H54 (cell line): ENCODE measurements around the gene RIMBP2.

ENCODE experiments used
- DNase-seq: peaks from one replicate; pipeline ENCODE4 v3.0.0; 2011; ENCODE audit warnings: low spot score, mixed read lengths; ENCODE audit not compliant: insufficient read length
- FAIRE-seq: peaks from 3 replicates; lab custom pipeline; 2011; peaks lifted over from hg19 to GRCh38; lab: Jason Lieb, UNC
- POLR2A ChIP-seq: IDR thresholded peaks from 2 replicates; pipeline ENCODE4 v1.6.1; 2011; ENCODE audit warnings: low read depth, mild to moderate bottlenecking, low read length

The RIMBP2 gene

DNA sequence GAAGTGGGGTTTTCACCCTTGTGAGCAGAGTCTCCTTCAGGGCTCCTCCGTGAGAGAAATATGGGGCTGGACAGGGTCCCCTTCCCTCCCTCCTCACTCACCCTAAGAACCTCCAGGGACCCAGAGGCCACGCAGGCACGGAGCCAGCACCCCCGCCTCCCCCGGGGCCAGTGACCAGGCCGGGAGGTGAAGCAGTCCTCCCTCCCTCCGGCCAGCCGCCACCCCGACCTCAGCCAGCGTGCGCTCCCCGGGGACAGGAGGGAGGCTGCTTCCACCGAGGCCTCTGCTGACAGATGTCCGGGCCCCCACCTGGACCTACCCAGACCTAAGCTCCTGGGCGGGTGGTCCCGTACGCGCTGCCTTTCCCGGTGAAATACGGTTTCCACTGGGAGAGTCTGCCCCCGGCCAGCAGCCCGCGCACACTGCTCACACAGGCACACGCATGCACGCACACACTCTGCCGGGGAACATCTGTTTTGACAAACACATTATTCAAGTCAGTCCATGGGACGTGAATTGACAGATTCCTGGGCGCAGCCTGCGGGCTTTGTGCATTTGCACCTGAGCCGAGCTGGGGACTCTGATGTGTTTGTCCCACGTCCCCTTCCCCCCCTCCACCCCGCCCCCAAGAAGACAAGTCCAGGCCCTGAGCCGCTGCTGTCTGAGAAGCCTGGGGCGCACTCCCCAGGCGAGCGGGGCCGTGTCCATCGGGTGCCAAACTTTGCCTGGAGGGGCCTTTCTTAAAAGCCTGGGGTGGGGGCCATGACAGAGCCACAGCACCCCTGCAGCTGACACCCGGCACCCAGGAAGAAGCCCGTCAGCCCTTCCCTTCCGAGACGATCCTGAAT is 725 bp downstream of the RIMBP2 start:
- no peak for TF ChIP-seq POLR2A
- no peak for DNase-seq
- no peak for FAIRE-seq

DNA sequence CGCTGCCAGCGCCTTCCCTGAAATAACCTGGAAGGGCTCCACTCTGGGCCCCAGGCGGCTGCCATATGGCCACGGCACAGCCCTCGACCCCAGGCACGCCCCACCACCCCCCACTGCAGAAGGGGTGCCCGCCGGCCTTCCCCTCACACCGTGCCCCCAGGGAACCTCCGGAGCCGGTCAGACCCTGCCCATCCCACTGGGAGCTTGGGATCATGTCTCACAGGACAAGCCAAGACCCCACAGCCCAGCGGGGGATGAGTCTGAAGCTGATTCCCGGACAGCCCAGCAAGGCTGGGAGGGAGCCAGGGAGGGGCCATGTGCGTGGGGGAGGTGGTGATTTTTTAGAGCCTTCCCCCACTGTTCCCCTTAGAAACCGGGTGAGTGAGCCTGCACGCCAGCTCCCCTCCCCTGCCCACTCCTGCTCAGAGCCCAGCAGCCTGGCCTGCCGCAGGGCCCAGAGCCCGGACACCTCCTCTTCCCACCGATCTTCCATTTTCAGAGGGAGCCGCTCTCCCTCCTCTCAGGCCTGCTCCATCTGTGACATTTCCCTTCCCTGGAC is 1.4 kb downstream of the RIMBP2 start:
- no peak for DNase-seq
- FAIRE-seq = no peak
- no peak for TF ChIP-seq POLR2A

GRCh38 chr12:130714091-130714590 is 2.0 kb downstream of the RIMBP2 start:
- no peak for DNase-seq
- no peak for FAIRE-seq

GRCh38 chr12:130713581-130713991 is 2.5 kb downstream of the RIMBP2 start:
- no peak for FAIRE-seq
- TF ChIP-seq POLR2A = no peak
- DNase-seq = no peak

More at GRCh38 chr12:130714091-130714590, 2.0 kb downstream of the RIMBP2 start:
- TF ChIP-seq POLR2A = no peak

DNA sequence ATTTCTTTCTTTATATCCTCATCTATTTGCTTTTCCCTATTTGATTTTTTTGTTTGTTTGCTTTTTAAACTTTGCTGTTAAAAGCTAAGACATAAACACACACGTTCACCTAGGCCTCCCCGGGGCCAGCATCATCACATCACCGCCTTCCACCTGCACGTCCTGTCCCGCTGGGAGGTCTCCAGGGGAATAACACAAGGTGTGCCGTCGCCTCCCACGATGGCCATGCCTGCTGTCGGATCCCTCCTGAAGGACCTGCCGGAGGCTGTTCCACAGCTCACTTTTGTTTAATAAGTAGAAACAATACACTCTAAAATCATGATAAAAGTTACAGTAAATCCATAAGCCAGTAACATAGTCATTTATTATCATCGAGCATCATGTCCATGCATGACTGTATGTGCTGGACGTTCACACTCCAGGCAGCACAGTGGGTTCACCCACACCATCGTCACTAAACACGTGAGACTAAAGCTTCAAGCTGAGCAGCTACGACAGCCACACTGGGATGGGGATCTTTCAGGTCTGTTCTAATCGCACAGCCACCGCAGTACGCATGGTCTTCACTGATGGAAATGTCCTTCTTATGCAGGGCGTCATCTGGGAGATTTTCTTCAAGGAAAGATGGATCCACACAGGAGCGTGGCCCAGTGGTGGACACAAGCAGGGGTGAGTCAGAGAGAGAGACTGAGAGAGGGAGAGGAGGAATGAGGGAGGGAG is 3.6 kb downstream of the RIMBP2 start:
- DNase-seq (no peak), FAIRE-seq (no peak)
- no peak for TF ChIP-seq POLR2A

DNA sequence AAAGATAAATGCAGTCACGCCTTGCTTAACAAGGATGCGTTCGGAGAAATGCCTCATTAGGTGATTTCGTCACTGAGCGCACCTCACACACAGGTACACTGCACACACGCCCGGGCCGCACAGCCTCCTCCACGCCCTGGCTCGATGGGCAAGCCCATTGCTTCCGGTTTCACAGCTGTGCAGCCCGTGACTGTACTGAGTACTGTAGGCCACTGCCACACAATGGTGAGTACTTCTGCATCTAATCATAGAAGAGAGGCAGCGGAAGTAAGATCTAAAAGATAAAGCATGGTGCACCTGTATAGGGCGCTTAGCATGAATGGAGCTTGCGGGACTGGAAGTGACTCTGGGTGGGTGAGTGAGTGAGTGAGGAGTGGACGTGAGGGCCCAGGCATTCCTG is 4.3 kb downstream of the RIMBP2 start:
- no peak for TF ChIP-seq POLR2A
- no peak for FAIRE-seq
- no peak for DNase-seq

DNA sequence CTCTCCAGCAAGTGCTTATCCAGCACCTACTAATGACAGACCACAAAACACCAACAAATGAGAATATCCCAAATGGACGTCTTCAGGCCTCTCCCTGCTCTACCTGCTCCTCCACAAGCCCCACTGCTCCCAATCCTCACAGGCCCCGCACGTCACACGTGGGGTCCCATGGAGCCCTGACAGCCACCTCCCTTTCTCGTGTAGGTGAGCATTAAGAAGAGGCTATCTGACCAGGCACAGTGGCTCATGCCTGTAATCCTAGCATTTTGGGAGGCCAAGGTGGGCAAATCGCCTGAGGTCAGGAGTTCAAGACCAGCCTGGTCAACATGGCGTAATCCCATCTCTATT is 5.4 kb downstream of the RIMBP2 start:
- DNase-seq = no peak
- no peak for FAIRE-seq
- TF ChIP-seq POLR2A = no peak

GRCh38 chr12:130709971-130710732 is 5.9 kb downstream of the RIMBP2 start:
- no peak for DNase-seq
- TF ChIP-seq POLR2A = no peak
- no peak for FAIRE-seq

DNA sequence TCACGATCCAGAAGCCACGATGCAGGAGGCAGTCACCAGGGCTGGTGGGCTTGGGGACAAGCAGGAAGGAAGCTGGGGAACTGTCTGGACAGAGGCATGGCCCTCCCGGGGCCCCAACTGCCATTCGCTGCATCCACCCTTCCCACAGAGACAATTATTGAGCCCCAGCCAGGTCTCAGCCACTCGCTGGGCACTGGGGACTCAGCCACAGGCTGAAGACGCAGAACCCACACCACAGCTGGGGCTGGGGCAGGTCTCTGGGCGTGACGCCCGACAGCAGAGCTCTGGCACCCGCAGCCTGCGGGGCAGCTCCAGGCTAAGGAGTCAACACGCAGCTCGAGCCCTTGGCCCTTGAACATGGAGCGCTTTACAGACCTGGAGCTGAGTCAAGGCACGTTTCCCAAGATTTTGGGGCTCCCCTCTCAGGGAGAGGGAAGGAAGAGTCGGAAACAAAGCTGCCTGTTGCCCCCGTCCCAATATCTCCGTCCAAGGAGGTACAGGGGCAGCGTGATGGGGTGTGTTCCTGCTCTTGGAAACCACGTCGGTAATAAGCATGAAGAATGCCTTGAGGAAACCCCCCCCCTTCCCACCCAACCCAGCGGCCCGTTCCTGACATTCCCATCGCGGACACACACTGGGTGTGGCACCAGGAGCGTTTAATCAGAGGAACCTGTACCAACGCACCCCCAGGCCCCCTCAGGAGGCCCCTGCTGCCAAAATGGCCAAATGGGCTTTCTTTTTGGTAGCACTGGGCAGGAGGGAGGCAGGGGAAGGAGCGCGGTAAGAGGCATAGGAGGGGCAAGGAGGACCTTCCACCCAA is 6.7 kb downstream of the RIMBP2 start:
- FAIRE-seq = no peak
- no peak for DNase-seq

DNA sequence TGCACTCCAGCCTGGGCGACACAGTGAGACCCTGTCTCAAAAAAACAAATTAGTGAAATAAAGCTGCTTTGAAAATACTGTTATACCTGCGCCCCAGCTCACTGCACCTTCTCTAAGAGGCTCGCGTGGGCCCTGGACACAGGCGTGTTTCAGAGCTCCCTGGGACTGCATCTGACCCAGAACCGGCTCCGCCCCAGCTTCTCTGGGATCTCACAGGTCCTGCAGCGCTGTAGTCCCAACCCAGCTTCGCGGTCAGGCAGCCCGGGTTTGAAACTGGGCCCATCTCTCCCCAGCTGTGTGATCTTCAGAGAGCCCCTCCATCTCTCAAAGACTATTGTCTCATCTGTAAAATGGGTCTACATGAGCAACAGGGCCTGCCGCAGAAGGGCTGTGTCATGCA is 7.5 kb downstream of the RIMBP2 start:
- FAIRE-seq = no peak
- DNase-seq = no peak
- TF ChIP-seq POLR2A = no peak

More for the DNA sequence above, 6.7 kb downstream of the RIMBP2 start:
- no peak for TF ChIP-seq POLR2A

DNA sequence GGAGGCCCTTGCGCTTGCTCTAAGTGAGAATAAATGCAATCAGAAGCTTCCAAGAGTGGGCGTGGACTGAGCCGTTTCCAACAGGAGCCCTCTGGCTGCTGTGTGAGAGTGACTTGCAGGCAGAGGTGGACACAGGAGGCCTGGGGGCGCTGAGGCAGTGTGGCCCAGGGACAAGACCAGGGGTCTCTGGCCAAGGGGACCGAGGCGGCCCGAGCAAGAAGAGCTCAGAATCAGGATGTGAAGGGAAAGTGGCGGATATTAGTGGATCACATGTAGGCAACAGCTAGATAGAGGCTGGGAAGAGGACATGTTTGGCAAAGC is 8.6 kb downstream of the RIMBP2 start:
- FAIRE-seq = no peak
- TF ChIP-seq POLR2A = no peak
- DNase-seq = no peak

- DNase-seq (no peak), FAIRE-seq (no peak)
- no peak for TF ChIP-seq POLR2A
These were observed 9.1 kb downstream of the RIMBP2 start for GRCh38 chr12:130706885-130707570.
